ENCODE data around the gene PRPSAP1. TPM values are rescaled to one million over a fixed set of nuclear protein-coding genes. Genes with fewer than 3 reads are reported as not detected.

PRPSAP1 gene
- total RNA-seq, 4 donors from 2014 or later = 52.4 to 82.3 (median 68.7) TPM

GRCh38 chr17:76397687-76398522, 44.2 kb upstream of the PRPSAP1 start:
- no peaks in the 10 kb centered on the region for H3K36me3 ChIP-seq

GRCh38 chr17:76397184-76397583, 43.5 kb upstream of the PRPSAP1 start:
- intact Hi-C loops (cut with DNase I; ENCODE audit: low total_unique reads) = loop anchor here (5.0 kb wide), 1 partner anchor 95 kb away; no protein-coding TSS in a partner anchor
- Histone ChIP-seq H3K9me3 (no peaks in the 10 kb centered on the region), H3K4me3 (no peak overlapping the region), H3K27ac (no peak overlapping the region), H3K27me3 (no peaks in the 10 kb centered on the region), H3K36me3 (no peaks in the 10 kb centered on the region), H3K4me1 (no peaks in the 10 kb centered on the region)
- DNase-seq = no peak
- TF ChIP-seq CTCF (IDR thresholded peaks at IDR 0.05) (no peak), POLR2A (IDR thresholded peaks at IDR 0.05) (no peak)

More at GRCh38 chr17:76397687-76398522, 44.2 kb upstream of the PRPSAP1 start:
- Histone ChIP-seq H3K9me3 (no peaks in the 10 kb centered on the region), H3K27ac (no peak overlapping the region), H3K4me3 (no peak overlapping the region), H3K4me1 (no peaks in the 10 kb centered on the region), H3K27me3 (no peaks in the 10 kb centered on the region)
- peak; percentile 86 to 87 for DNase-seq
- intact Hi-C loops (cut with DNase I; ENCODE audit: low total_unique reads) = loop anchor here (5.0 kb wide), 1 partner anchor 96 kb away; no protein-coding TSS in a partner anchor
- TF ChIP-seq CTCF (IDR thresholded peaks at IDR 0.05) (peak; percentile 95 to 97 (median 96)), POLR2A (IDR thresholded peaks at IDR 0.05) (no peak)

- Histone ChIP-seq H3K9me3 (no peaks in the 10 kb centered on the region), H3K36me3 (no peaks in the 10 kb centered on the region), H3K4me1 (no peaks in the 10 kb centered on the region), H3K27me3 (no peaks in the 10 kb centered on the region), H3K4me3 (no peak overlapping the region), H3K27ac (no peak overlapping the region)
- no peak for DNase-seq
- intact Hi-C loops (cut with DNase I; ENCODE audit: low total_unique reads) = loop anchor here (5.0 kb wide), 1 partner anchor 94 kb away; no protein-coding TSS in a partner anchor
- TF ChIP-seq POLR2A (IDR thresholded peaks at IDR 0.05) = no peak
- TF ChIP-seq CTCF (IDR thresholded peaks at IDR 0.05) = no peak
Measured at GRCh38 chr17:76395980-76396379, 42.3 kb upstream of the PRPSAP1 start.

GRCh38 chr17:76394166-76394565, 40.5 kb upstream of the PRPSAP1 start:
- intact Hi-C loops (cut with DNase I; ENCODE audit: low total_unique reads) = no loop called here
- Histone ChIP-seq H3K4me3 (no peak overlapping the region), H3K9me3 (no peaks in the 10 kb centered on the region), H3K27ac (no peak overlapping the region), H3K4me1 (no peaks in the 10 kb centered on the region), H3K27me3 (no peaks in the 10 kb centered on the region), H3K36me3 (no peaks in the 10 kb centered on the region)
- no peak for DNase-seq
- TF ChIP-seq POLR2A (IDR thresholded peaks at IDR 0.05) (no peak), CTCF (IDR thresholded peaks at IDR 0.05) (no peak)

GRCh38 chr17:76391200-76391715, 37.5 kb upstream of the PRPSAP1 start:
- H3K4me3 ChIP-seq = no peak overlapping the region
- no peaks in the 10 kb centered on the region for H3K27me3 ChIP-seq
- DNase-seq = no peak
- no peaks in the 10 kb centered on the region for H3K36me3 ChIP-seq
- intact Hi-C loops (cut with DNase I; ENCODE audit: low total_unique reads) = no loop called here
- TF ChIP-seq CTCF (IDR thresholded peaks at IDR 0.05) = no peak
- TF ChIP-seq POLR2A (IDR thresholded peaks at IDR 0.05) = no peak
- H3K27ac ChIP-seq = no peak overlapping the region
- no peaks in the 10 kb centered on the region for H3K9me3 ChIP-seq
- peaks cover 0 to 3% of the 10 kb centered on the region in 2 donors for H3K4me1 ChIP-seq
